HEK293 (cell line): ENCODE measurements around the gene UNC5B.
A peak's percentile ranks its signal among the peaks of the same experiment; 100 is the strongest.

Experiments
- CTCF ChIA-PET: fragments of 350-600 bp; formaldehyde crosslinking; extraction: SDS; loops from one replicate; lab custom pipeline; 2021; ENCODE audit warnings: antibody characterized with exemption; lab: Yijun Ruan, JAX
- POLR2A ChIA-PET: fragments of 300-600 bp; formaldehyde crosslinking; extraction: SDS; loops from one replicate; lab custom pipeline; 2020; ENCODE audit warnings: antibody characterized with exemption, inconsistent platforms; lab: Yijun Ruan, JAX
- H3K27ac ChIP-seq: fragments of 200-500 bp; sonication (Bioruptor generic); 2 replicates; pipeline ENCODE4 v1.5.1; 2014; ENCODE audit warnings: low read depth, low read length, control low read depth, inconsistent platforms; ENCODE audit errors: extremely low read depth
- H3K36me3 ChIP-seq, 2 experiments: fragments of 200-500 bp in 1 of 2; sonication (Bioruptor generic) in 1 of 2; 1 replicate in 1 of 2; 2 replicates in 1 of 2; pipeline ENCODE4 v1.5.1; 2014 to 2017; ENCODE audit warnings: inconsistent platforms in 2 of 2, low read length in 2 of 2; ENCODE audit not compliant: control insufficient read depth in 2 of 2, insufficient read depth in 1 of 2
- H3K4me1 ChIP-seq: fragments of 200-500 bp; sonication (Bioruptor generic); 2 replicates; pipeline ENCODE4 v1.5.1; 2014; ENCODE audit warnings: mild to moderate bottlenecking, low read length, inconsistent platforms; ENCODE audit not compliant: control insufficient read depth, insufficient read depth
- H3K4me3 ChIP-seq: 2 replicates; pipeline ENCODE4 v1.5.1; 2011; ENCODE audit warnings: low read depth, mild to moderate bottlenecking, control low read depth, low read length, moderate library complexity
- H3K9me3 ChIP-seq: fragments of 200-500 bp; sonication (Bioruptor generic); 2 replicates; pipeline ENCODE4 v1.5.1; 2014; ENCODE audit warnings: low read depth, low read length, inconsistent platforms; ENCODE audit not compliant: control insufficient read depth, insufficient read depth
- BCL6B ChIP-seq: fragments of 450-650 bp; formaldehyde crosslinking; IDR thresholded peaks from 2 replicates; pipeline ENCODE4 v1.5.1; 2017; ENCODE audit warnings: missing biosample characterization, missing genetic modification characterization
- EGR2 ChIP-seq: fragments of 450-650 bp; formaldehyde crosslinking; IDR thresholded peaks from 2 replicates; pipeline ENCODE4 v1.5.1; 2016; ENCODE audit warnings: low read depth, missing biosample characterization, missing genetic modification characterization
- GLI4 ChIP-seq: fragments of 450-650 bp; formaldehyde crosslinking; IDR thresholded peaks from 2 replicates; pipeline ENCODE4 v1.5.1; 2016; ENCODE audit warnings: missing biosample characterization, missing genetic modification characterization
- KLF17 ChIP-seq: fragments of 450-650 bp; formaldehyde crosslinking; IDR thresholded peaks from 2 replicates; pipeline ENCODE4 v1.5.1; 2016; ENCODE audit warnings: missing biosample characterization, missing genetic modification characterization
- MYNN ChIP-seq: fragments of 450-650 bp; formaldehyde crosslinking; IDR thresholded peaks from 2 replicates; pipeline ENCODE4 v1.5.1; 2016; ENCODE audit warnings: missing biosample characterization, missing genetic modification characterization, borderline replicate concordance
- SCRT1 ChIP-seq: fragments of 450-650 bp; formaldehyde crosslinking; IDR thresholded peaks from 2 replicates; pipeline ENCODE4 v1.5.1; 2016; ENCODE audit warnings: missing biosample characterization, missing genetic modification characterization, borderline replicate concordance
- SCRT2 ChIP-seq: fragments of 450-650 bp; formaldehyde crosslinking; IDR thresholded peaks from 2 replicates; pipeline ENCODE4 v1.5.1; 2016; ENCODE audit warnings: missing biosample characterization, missing genetic modification characterization
- WT1 ChIP-seq: fragments of 450-650 bp; formaldehyde crosslinking; IDR thresholded peaks from 2 replicates; pipeline ENCODE4 v1.5.1; 2016; ENCODE audit warnings: missing biosample characterization, missing genetic modification characterization
- ZFHX2 ChIP-seq: fragments of 450-650 bp; formaldehyde crosslinking; conservative IDR thresholded peaks from 2 replicates; pipeline ENCODE4 v1.5.1; 2016; ENCODE audit warnings: missing biosample characterization, missing genetic modification characterization
- ZNF133 ChIP-seq: fragments of 450-650 bp; formaldehyde crosslinking; IDR thresholded peaks from 2 replicates; pipeline ENCODE4 v1.5.1; 2016; ENCODE audit warnings: missing biosample characterization, missing genetic modification characterization
- ZNF184 ChIP-seq: fragments of 450-650 bp; IDR thresholded peaks from 2 replicates; pipeline ENCODE4 v1.5.1; 2018; ENCODE audit warnings: missing biosample characterization, mild to moderate bottlenecking, missing genetic modification characterization
- ZNF214 ChIP-seq: fragments of 450-650 bp; formaldehyde crosslinking; IDR thresholded peaks from 2 replicates; pipeline ENCODE4 v1.5.1; 2017; ENCODE audit warnings: missing biosample characterization, mild to moderate bottlenecking, missing genetic modification characterization, borderline replicate concordance
- ZNF280C ChIP-seq: fragments of 450-650 bp; formaldehyde crosslinking; IDR thresholded peaks from 2 replicates; pipeline ENCODE4 v1.5.1; 2016; ENCODE audit warnings: missing biosample characterization, missing genetic modification characterization
- ZNF37A ChIP-seq: fragments of 450-650 bp; IDR thresholded peaks from 2 replicates; pipeline ENCODE4 v1.5.1; 2018; ENCODE audit warnings: missing biosample characterization, missing genetic modification characterization
- ZNF426 ChIP-seq: fragments of 450-650 bp; formaldehyde crosslinking; IDR thresholded peaks from 2 replicates; pipeline ENCODE4 v1.5.1; 2017; ENCODE audit warnings: missing biosample characterization, missing genetic modification characterization, mild to moderate bottlenecking, inconsistent platforms, moderate library complexity
- ZNF510 ChIP-seq: fragments of 450-650 bp; formaldehyde crosslinking; IDR thresholded peaks from 2 replicates; pipeline ENCODE4 v1.5.1; 2018; ENCODE audit warnings: mild to moderate bottlenecking, missing genetic modification characterization, missing biosample characterization; ENCODE audit not compliant: insufficient replicate concordance
- ZNF555 ChIP-seq: fragments of 450-650 bp; formaldehyde crosslinking; conservative IDR thresholded peaks from 2 replicates; pipeline ENCODE4 v1.5.1; 2017; ENCODE audit warnings: missing biosample characterization, mild to moderate bottlenecking, missing genetic modification characterization, inconsistent platforms
- ZNF596 ChIP-seq: fragments of 450-650 bp; IDR thresholded peaks from 2 replicates; pipeline ENCODE4 v1.5.0; 2018; ENCODE audit warnings: missing biosample characterization, mild to moderate bottlenecking, missing genetic modification characterization, moderate library complexity
- ZNF658 ChIP-seq: fragments of 450-650 bp; formaldehyde crosslinking; IDR thresholded peaks from 2 replicates; pipeline ENCODE4; 2016; ENCODE audit warnings: missing biosample characterization, missing genetic modification characterization
- ZNF692 ChIP-seq: fragments of 450-650 bp; formaldehyde crosslinking; IDR thresholded peaks from 2 replicates; pipeline ENCODE4 v1.5.1; 2016; ENCODE audit warnings: missing biosample characterization, missing genetic modification characterization
- ZNF707 ChIP-seq: fragments of 450-650 bp; formaldehyde crosslinking; IDR thresholded peaks from 2 replicates; pipeline ENCODE4 v1.5.1; 2016; ENCODE audit warnings: missing biosample characterization, missing genetic modification characterization
- ZNF830 ChIP-seq: fragments of 450-650 bp; IDR thresholded peaks from 2 replicates; pipeline ENCODE4 v1.5.0; 2018; ENCODE audit warnings: missing biosample characterization, missing genetic modification characterization, low read depth, mild to moderate bottlenecking, moderate library complexity
- ZSCAN16 ChIP-seq: fragments of 450-650 bp; formaldehyde crosslinking; IDR thresholded peaks from 2 replicates; pipeline ENCODE4 v1.5.1; 2016; ENCODE audit warnings: missing biosample characterization, missing genetic modification characterization

The UNC5B gene

GRCh38 chr10:71179382-71179781 is 33.0 kb upstream of the UNC5B start (continued):
- TF ChIP-seq BCL6B, result no peak
- no peak for TF ChIP-seq GLI4
- no peak for TF ChIP-seq ZNF692 (tag by site-specific recombination)
- no peak for TF ChIP-seq ZNF280C (tag by site-specific recombination)
- no peak for TF ChIP-seq MYNN (tag by site-specific recombination)
- no peak for TF ChIP-seq ZNF555 (tag by site-specific recombination)
- TF ChIP-seq ZNF510 (tag by site-specific recombination), result no peak
- TF ChIP-seq, all 188 proteins: peak for 0

GRCh38 chr10:71184421-71184820 is 27.9 kb upstream of the UNC5B start:
- no peak for TF ChIP-seq ZNF214 (tag by site-specific recombination)
- no peak for TF ChIP-seq WT1 (tag by site-specific recombination)
- ChIA-PET CTCF (interaction anchor here (0.7 kb wide), 1 partner anchor 24 kb away, joined by 3 read pairs; no protein-coding TSS in a partner anchor), POLR2A (no interaction called here)
- Histone ChIP-seq H3K36me3 (no peaks in the 10 kb centered on the region), H3K4me3 (no peak overlapping the region), H3K27ac (no peak overlapping the region), H3K4me1 (no peaks in the 10 kb centered on the region; the same call in 1 of the 2 replicates), H3K9me3 (no peaks in the 10 kb centered on the region)

- H3K36me3 ChIP-seq, result no peaks in the 10 kb centered on the region
- ChIA-PET POLR2A (no interaction called here), CTCF (interaction anchor here (0.5 to 1.1 kb wide), 3 partner anchors 42 to 625 kb away, joined by 3 to 5 read pairs (median 4); no protein-coding TSS in a partner anchor)
- TF ChIP-seq ZNF37A (tag by site-specific recombination) (no peak), SCRT1 (peak; percentile 86), ZNF707 (tag by site-specific recombination) (no peak), SCRT2 (tag by site-specific recombination) (peak; percentile 86), KLF17 (tag by site-specific recombination) (no peak)
- no peaks in the 10 kb centered on the region for H3K9me3 ChIP-seq
- H3K27ac ChIP-seq, result no peak overlapping the region
- no peak overlapping the region for H3K4me3 ChIP-seq
- no peaks in the 10 kb centered on the region; the same call in 1 of the 2 replicates for H3K4me1 ChIP-seq
Measured at GRCh38 chr10:71185209-71185608, 27.2 kb upstream of the UNC5B start.

- Histone ChIP-seq H3K27ac (no peak overlapping the region), H3K36me3 (no peaks in the 10 kb centered on the region), H3K9me3 (no peaks in the 10 kb centered on the region), H3K4me3 (no peak overlapping the region), H3K4me1 (no peaks in the 10 kb centered on the region; the same call in 1 of the 2 replicates)
- ChIA-PET CTCF (interaction anchor here (0.6 to 1.0 kb wide), 2 partner anchors 262 to 809 kb away, joined by 3 read pairs; no protein-coding TSS in a partner anchor), POLR2A (no interaction called here)
- no peak for TF ChIP-seq ZNF426
- no peak for TF ChIP-seq ZNF133 (tag by site-specific recombination)
- no peak for TF ChIP-seq ZNF596 (tag by site-specific recombination)
- TF ChIP-seq ZNF658 (tag by site-specific recombination), result no peak
- TF ChIP-seq ZNF830, result no peak
- no peak for TF ChIP-seq ZFHX2
- no peak for TF ChIP-seq ZNF184 (tag by site-specific recombination)
- TF ChIP-seq ZSCAN16 (tag by site-specific recombination), result no peak
- no peak for TF ChIP-seq EGR2 (tag by site-specific recombination)
Measured at GRCh38 chr10:71187197-71187596, 25.2 kb upstream of the UNC5B start.
